ENCODE data around the gene NTM.

NTM gene

DNA sequence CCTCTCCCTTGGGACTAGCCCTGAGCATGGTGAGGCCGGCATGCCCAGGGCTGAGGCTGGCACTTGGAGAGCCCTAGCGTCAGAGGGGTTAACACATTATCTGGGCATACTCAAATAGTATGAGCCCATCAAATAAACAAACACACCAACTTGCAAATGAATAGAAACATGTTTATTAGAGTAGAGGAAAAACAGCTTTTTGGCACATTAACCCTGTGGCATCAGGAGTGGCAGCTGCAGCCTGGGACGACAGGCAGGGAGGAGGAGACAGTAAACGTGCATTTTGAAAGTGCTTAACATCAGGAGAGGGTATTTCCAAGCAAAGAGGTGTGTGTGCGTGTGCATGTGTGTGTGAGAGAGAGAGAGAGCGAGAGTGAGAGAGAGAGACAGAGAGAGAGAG lies 684.9 kb downstream of the NTM start:
- no peak for TF ChIP-seq CTCF (IDR thresholded peaks at IDR 0.05; ENCODE audit: insufficient read depth, low read depth, low read length, missing control alignments)
- no peak for DNase-seq (ENCODE audit: low read depth)
- H3K4me3 ChIP-seq (ENCODE audit: low read depth, low read length): no peak overlapping the region

DNA sequence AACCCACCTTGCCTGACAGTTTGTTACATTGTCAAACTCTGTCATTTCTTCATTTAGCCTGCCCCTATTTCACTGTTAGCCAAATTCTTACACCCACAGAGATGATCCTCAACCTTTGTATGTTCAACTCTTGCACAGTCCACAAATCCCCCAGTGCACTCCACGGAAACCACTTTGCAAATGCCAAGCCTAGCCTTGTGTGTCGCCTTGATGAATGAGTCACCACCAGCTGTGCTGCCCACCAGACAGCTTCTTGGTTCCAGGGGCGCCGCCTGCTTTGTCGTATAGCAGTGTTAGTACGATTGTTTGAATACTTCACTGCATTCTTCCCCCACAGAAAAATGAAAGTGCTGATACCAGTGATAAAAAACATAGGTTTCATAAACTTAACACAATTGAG lies 686.3 kb downstream of the NTM start:
- TF ChIP-seq CTCF (IDR thresholded peaks at IDR 0.05; ENCODE audit: insufficient read depth, low read depth, low read length, missing control alignments): no peak
- no peak for DNase-seq (ENCODE audit: low read depth)
- no peak overlapping the region for H3K4me3 ChIP-seq (ENCODE audit: low read depth, low read length)

DNA sequence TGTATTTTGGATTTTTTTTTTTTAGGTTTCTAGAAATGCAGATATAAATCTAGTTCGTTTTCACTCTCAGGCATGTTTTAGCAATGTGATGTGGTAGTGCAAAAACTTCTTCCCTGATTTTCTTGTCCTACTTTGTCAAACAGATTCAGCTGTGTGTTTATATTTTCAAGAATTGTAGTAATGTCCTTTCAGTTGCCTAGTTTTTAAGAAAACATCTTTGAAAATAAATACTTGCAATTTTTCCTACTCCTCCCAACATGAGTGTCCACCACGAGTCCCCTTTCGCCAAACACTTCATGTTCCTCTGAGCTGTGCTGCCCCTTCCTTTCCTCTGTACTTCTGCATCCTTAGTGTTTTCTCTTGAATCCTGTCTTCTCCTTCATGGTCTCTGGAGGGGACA lies 686.9 kb downstream of the NTM start:
- no peak for TF ChIP-seq CTCF (IDR thresholded peaks at IDR 0.05; ENCODE audit: insufficient read depth, low read depth, low read length, missing control alignments)
- no peak for DNase-seq (ENCODE audit: low read depth)
- no peak overlapping the region for H3K4me3 ChIP-seq (ENCODE audit: low read depth, low read length)

GRCh38 chr11:132058211-132058772 lies 687.9 kb downstream of the NTM start:
- no peak for TF ChIP-seq CTCF (IDR thresholded peaks at IDR 0.05; ENCODE audit: insufficient read depth, low read depth, low read length, missing control alignments)
- no peak for DNase-seq (ENCODE audit: low read depth)
- H3K4me3 ChIP-seq (ENCODE audit: low read depth, low read length): no peak overlapping the region

- no peak for TF ChIP-seq CTCF (IDR thresholded peaks at IDR 0.05; ENCODE audit: insufficient read depth, low read depth, low read length, missing control alignments)
- H3K4me3 ChIP-seq (ENCODE audit: low read depth, low read length): no peak overlapping the region
- no peak for DNase-seq (ENCODE audit: low read depth)
Observed at GRCh38 chr11:132060567-132060966, 690.2 kb downstream of the NTM start.

GRCh38 chr11:132062031-132062430 lies 691.6 kb downstream of the NTM start:
- no peak for DNase-seq (ENCODE audit: low read depth)
- no peak for TF ChIP-seq CTCF (IDR thresholded peaks at IDR 0.05; ENCODE audit: insufficient read depth, low read depth, low read length, missing control alignments)
- no peak overlapping the region for H3K4me3 ChIP-seq (ENCODE audit: low read depth, low read length)

DNA sequence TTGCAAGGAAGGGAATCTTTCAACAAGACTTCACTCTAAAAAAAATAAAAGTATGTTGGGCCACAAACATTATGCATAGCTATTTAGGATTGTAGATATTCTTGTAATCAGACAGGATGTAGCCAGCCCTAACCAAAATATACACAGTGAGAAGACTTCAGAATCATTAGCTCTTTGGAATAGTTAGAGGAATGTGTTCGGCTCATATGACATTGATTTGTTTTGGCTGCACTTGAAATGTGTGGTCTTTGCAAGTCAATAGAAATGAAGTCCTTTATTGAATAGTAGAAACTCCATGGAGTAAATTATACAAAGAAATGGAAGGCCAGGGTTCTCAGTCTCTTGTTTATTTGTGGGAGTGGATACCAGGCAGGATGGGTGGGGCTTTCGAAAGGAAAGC lies 692.1 kb downstream of the NTM start:
- DNase-seq (ENCODE audit: low read depth): no peak
- no peak overlapping the region for H3K4me3 ChIP-seq (ENCODE audit: low read depth, low read length)
- TF ChIP-seq CTCF (IDR thresholded peaks at IDR 0.05; ENCODE audit: insufficient read depth, low read depth, low read length, missing control alignments): no peak

Data from GM12865 (cell line).